GM12878 (cell line): ENCODE results near the gene ARHGEF16. TPM values are rescaled to one million over a fixed set of nuclear protein-coding genes. Genes with fewer than 3 reads are reported as not detected.

Source experiments
- ATAC-seq: fragments of 200-7000 bp; cut with Tn5 transposase; 3 replicates; pipeline ENCODE4 v1.9.1; 2020; ENCODE audit warnings: mild to moderate bottlenecking, moderate library complexity
- BruUV-seq: library from RNA; stranded (reverse); fragments of 400-500 nt; replicated peaks from 2 replicates; lab custom pipeline; 2021; lab: Mats Ljungman, UMichigan
- CTCF ChIA-PET: fragments of 300-600 bp; sonication (Branson Sonifier 250); formaldehyde crosslinking; extraction: SDS; loops from one replicate; lab custom pipeline; 2021; ENCODE audit warnings: inconsistent platforms; lab: Yijun Ruan, JAX
- POLR2A ChIA-PET: fragments of 350-600 bp; formaldehyde crosslinking; extraction: SDS; loops from one replicate; lab custom pipeline; 2021; ENCODE audit warnings: inconsistent platforms; lab: Charles Lee
- RAD21 ChIA-PET: fragments of 300-600 bp; sonication (Branson Sonifier 250); formaldehyde crosslinking; loops from one replicate; lab custom pipeline; 2023; ENCODE audit warnings: antibody characterized with exemption; ENCODE audit not compliant: unreplicated experiment; lab: Charles Lee
- SMC1A ChIA-PET: fragments of 300-600 bp; sonication (Branson Sonifier 250); formaldehyde crosslinking; loops from one replicate; lab custom pipeline; 2023; ENCODE audit not compliant: unreplicated experiment, uncharacterized antibody; lab: Charles Lee
- DNase-seq: peaks from one replicate; pipeline ENCODE4 v3.0.0-alpha.2; 2011; ENCODE audit warnings: low read depth, low spot score
- FAIRE-seq: peaks from 3 replicates; lab custom pipeline; 2011; peaks lifted over from hg19 to GRCh38; lab: Jason Lieb, UNC
- H2AFZ ChIP-seq: 2 replicates; pipeline ENCODE4 v1.6.0; 2011; ENCODE audit warnings: low read depth, low read length, control low read depth; ENCODE audit not compliant: control insufficient read depth
- H3K27ac ChIP-seq: 2 replicates; pipeline ENCODE4 v1.5.1; 2011; ENCODE audit warnings: control low read depth; ENCODE audit not compliant: control insufficient read depth, insufficient read depth
- H3K27me3 ChIP-seq, 2 experiments: replicated peaks in 1 of 2; 2 replicates each; pipeline versions ENCODE4 v1.6.0 to v1.6.1; 2011; ENCODE audit warnings: low read length in 1 of 2; ENCODE audit not compliant: control insufficient read depth in 2 of 2, insufficient read depth in 2 of 2
- H3K36me3 ChIP-seq, 2 experiments: 2 replicates each; pipeline ENCODE4 v1.5.1; 2011; ENCODE audit warnings: low read length in 1 of 2; ENCODE audit not compliant: control insufficient read depth in 2 of 2, insufficient read depth in 2 of 2
- H3K4me1 ChIP-seq: 2 replicates; pipeline ENCODE4 v1.6.1; 2011; ENCODE audit warnings: mild to moderate bottlenecking, low read length, moderate library complexity, mixed read lengths; ENCODE audit not compliant: control insufficient read depth, insufficient read depth
- H3K4me2 ChIP-seq: 2 replicates; pipeline ENCODE4 v1.6.0; 2011; ENCODE audit warnings: control low read depth; ENCODE audit not compliant: control insufficient read depth, insufficient read depth
- H3K4me3 ChIP-seq: fragments of 200-600 bp; sonication (generic); 2 replicates; pipeline ENCODE4 v1.5.1; 2016
- H3K79me2 ChIP-seq: 2 replicates; pipeline ENCODE4 v1.6.0; 2011; ENCODE audit warnings: low read length; ENCODE audit not compliant: control insufficient read depth, insufficient read depth
- H3K9ac ChIP-seq: 2 replicates; pipeline ENCODE4 v1.8.0; 2011; ENCODE audit warnings: low read length, control low read depth, mixed read lengths; ENCODE audit not compliant: control insufficient read depth, insufficient read depth
- H3K9me3 ChIP-seq: replicated peaks from 3 replicates; pipeline ENCODE4 v1.5.1; 2011; ENCODE audit warnings: mild to moderate bottlenecking, low read length; ENCODE audit not compliant: control insufficient read depth, insufficient read depth
- H4K20me1 ChIP-seq: 2 replicates; pipeline ENCODE4 v1.6.0; 2011; ENCODE audit not compliant: control insufficient read depth, insufficient read depth
- ASH2L ChIP-seq: fragments of 300-600, 200-600 bp; sonication (generic); IDR thresholded peaks from 2 replicates; pipeline ENCODE4 v1.6.1; 2017; ENCODE audit warnings: low read depth, mild to moderate bottlenecking, borderline replicate concordance
- BHLHE40 ChIP-seq, 2 experiments: fragments of 450-650 bp in 1 of 2; IDR thresholded peaks; 2 replicates each; pipeline ENCODE4 v1.6.1; 2011 to 2017; ENCODE audit warnings: low read depth in 2 of 2, borderline replicate concordance in 1 of 2, improper control_type of control experiment in 1 of 2, low read length in 1 of 2, mild to moderate bottlenecking in 1 of 2
- CHD1 ChIP-seq: IDR thresholded peaks from 2 replicates; pipeline ENCODE4 v1.6.1; 2012; ENCODE audit warnings: low read depth, low read length, improper control_type of control experiment
- EGR1 ChIP-seq, 2 experiments: IDR thresholded peaks; 1 replicate in 1 of 2; 2 replicates in 1 of 2; pipeline ENCODE4 v1.6.1; 2011 to 2012; ENCODE audit warnings: low read depth in 2 of 2, low read length in 2 of 2, borderline replicate concordance in 1 of 2, mild to moderate bottlenecking in 1 of 2, moderate library complexity in 1 of 2
- JUND ChIP-seq: IDR thresholded peaks from 2 replicates; pipeline ENCODE4 v1.6.1; 2012; ENCODE audit warnings: low read depth, mild to moderate bottlenecking, low read length, improper control_type of control experiment, moderate library complexity
- NKRF ChIP-seq: fragments of 450-650 bp; conservative IDR thresholded peaks from 2 replicates; pipeline ENCODE4 v1.6.1; 2017; ENCODE audit warnings: mild to moderate bottlenecking, moderate library complexity
- PML ChIP-seq: IDR thresholded peaks from 2 replicates; pipeline ENCODE4 v1.6.1; 2012; ENCODE audit warnings: low read length, inconsistent platforms
- RUNX3 ChIP-seq: IDR thresholded peaks from 2 replicates; pipeline ENCODE4 v1.6.1; 2012; ENCODE audit warnings: low read length, inconsistent platforms
- TARDBP ChIP-seq: IDR thresholded peaks from 2 replicates; pipeline ENCODE4 v1.6.1; 2016; ENCODE audit warnings: borderline replicate concordance
- WGBS: methylation state at CpG from one replicate; pipeline ENCODE4 v1.1.6; 2016; ENCODE audit warnings: low lambda C conversion rate; ENCODE audit not compliant: insufficient replicate concordance, insufficient coverage; ENCODE audit errors: missing lambda C conversion rate; 5-methylcytosine and 5-hydroxymethylcytosine counted together
- in situ Hi-C: fragments of 300-500 bp; cut with MboI; formaldehyde crosslinking; loops from 9 replicates; pipeline ENCODE4 v1.14.3; 2018; ENCODE audit warnings: mixed read lengths
- intact Hi-C: fragments of 100-400 bp; cut with micrococcal nuclease; formaldehyde crosslinking; loops from one replicate; pipeline ENCODE4 v1.14.2; 2022; ENCODE audit not compliant: unreplicated experiment
- polyA plus RNA-seq, 11 experiments: library from polyadenylated mRNA; depleted of rRNA in 4 of 11; unstranded in 6 of 11; stranded (reverse) in 5 of 11; fragments of >200 nt; fragmentation: Nextera tagmentation in 4 of 11; fragmentation: Illumina TruSeq in 1 of 11; extraction: Ambion mirVana in 4 of 11; extraction: Trizol in 1 of 11; gene quantifications; 1 replicate in 1 of 11; 2 replicates in 10 of 11; pipeline versions ENCODE4 v1.2.1 to v1.2.3, GENCODE V29; 2011 to 2016; ENCODE audit warnings: inconsistent platforms in 2 of 11, missing spikeins in 2 of 11, low read depth in 1 of 11
- total RNA-seq, 4 experiments: library from RNA; depleted of rRNA in 3 of 4; stranded (reverse); fragments of >200 nt in 3 of 4; fragmentation: Illumina TruSeq in 1 of 4; extraction: Trizol in 1 of 4; gene quantifications; 2 replicates each; pipeline versions ENCODE4 v1.2.1 to v1.2.3, GENCODE V29; 2013 to 2021
- TF ChIP-seq, protein P1 (sequence below): fragments of 150-350 bp; IDR thresholded peaks from 2 replicates; pipeline ENCODE4 v1.6.1; 2016; ENCODE audit warnings: low read depth, low read length

ARHGEF16 gene
- total and polyA plus RNA-seq, 10 of the 15 experiments (the other 5 are each of a cell fraction or from before 2014, with no cell fraction given), result not detected

GRCh38 chr1:3429766-3430165 is 24.7 kb upstream of the ARHGEF16 start:
- H3K27me3 ChIP-seq, result no peaks in the 10 kb centered on the region
- no peak overlapping the region for H3K4me2 ChIP-seq
- H3K4me3 ChIP-seq, result no peak overlapping the region
- H2AFZ ChIP-seq, result no peak overlapping the region
- no peaks in the 10 kb centered on the region for H3K9me3 ChIP-seq
- BruUV-seq, result no TSS peak
- FAIRE-seq (no peak), ATAC-seq (no peak), DNase-seq (no peak)
- TF ChIP-seq NKRF, result no peak
- H3K79me2 ChIP-seq, result no peaks in the 10 kb centered on the region
- ChIA-PET CTCF (no interaction called here), RAD21 (no interaction called here), SMC1A (no interaction called here), POLR2A (no interaction called here)
- H3K4me1 ChIP-seq, result no peaks in the 10 kb centered on the region
- in situ Hi-C loops, result loop anchor here (5.0 to 10.0 kb wide), 3 partner anchors 55 to 1235 kb away; partner anchors contain the start of genes FAAP20 and PEX10
- no peaks in the 10 kb centered on the region for H3K36me3 ChIP-seq
- no peaks in the 10 kb centered on the region for H4K20me1 ChIP-seq
- intact Hi-C loops, result no loop called here
- H3K9ac ChIP-seq, result no peak overlapping the region
- H3K27ac ChIP-seq, result no peak overlapping the region
- 22% methylated on average over 16 of the region's 16 CpGs for WGBS

- FAIRE-seq, result no peak
- ChIA-PET SMC1A (no interaction called here), CTCF (no interaction called here), POLR2A (no interaction called here), RAD21 (no interaction called here)
- Histone ChIP-seq H3K4me2 (no peak overlapping the region), H4K20me1 (no peaks in the 10 kb centered on the region), H3K27me3 (no peaks in the 10 kb centered on the region), H3K9me3 (no peaks in the 10 kb centered on the region), H3K4me1 (no peaks in the 10 kb centered on the region), H3K4me3 (no peak overlapping the region), H3K36me3 (no peaks in the 10 kb centered on the region), H3K27ac (no peak overlapping the region), H3K79me2 (no peaks in the 10 kb centered on the region), H2AFZ (no peak overlapping the region), H3K9ac (no peak overlapping the region)
- 26% methylated on average over 15 of the region's 19 CpGs for WGBS
- no peak for ATAC-seq
- intact Hi-C loops, result no loop called here
- in situ Hi-C loops, result loop anchor here (10.0 kb wide), 1 partner anchor 56 kb away; no protein-coding TSS in a partner anchor
- BruUV-seq, result no TSS peak
- no peak for DNase-seq
- TF ChIP-seq EGR1 (IDR thresholded peaks at IDR 0.05; ENCODE audit: borderline replicate concordance in 1 of 2, low read depth in 2 of 2, low read length in 2 of 2) (no peak), CHD1 (no peak), ASH2L (no peak), RUNX3 (no peak), TARDBP (no peak), JUND (no peak), PML (no peak), BHLHE40 (IDR thresholded peaks at IDR 0.05; ENCODE audit: borderline replicate concordance in 1 of 2, low read depth in 2 of 2, low read length in 1 of 2) (no peak)
- TF ChIP-seq, protein P1, sequence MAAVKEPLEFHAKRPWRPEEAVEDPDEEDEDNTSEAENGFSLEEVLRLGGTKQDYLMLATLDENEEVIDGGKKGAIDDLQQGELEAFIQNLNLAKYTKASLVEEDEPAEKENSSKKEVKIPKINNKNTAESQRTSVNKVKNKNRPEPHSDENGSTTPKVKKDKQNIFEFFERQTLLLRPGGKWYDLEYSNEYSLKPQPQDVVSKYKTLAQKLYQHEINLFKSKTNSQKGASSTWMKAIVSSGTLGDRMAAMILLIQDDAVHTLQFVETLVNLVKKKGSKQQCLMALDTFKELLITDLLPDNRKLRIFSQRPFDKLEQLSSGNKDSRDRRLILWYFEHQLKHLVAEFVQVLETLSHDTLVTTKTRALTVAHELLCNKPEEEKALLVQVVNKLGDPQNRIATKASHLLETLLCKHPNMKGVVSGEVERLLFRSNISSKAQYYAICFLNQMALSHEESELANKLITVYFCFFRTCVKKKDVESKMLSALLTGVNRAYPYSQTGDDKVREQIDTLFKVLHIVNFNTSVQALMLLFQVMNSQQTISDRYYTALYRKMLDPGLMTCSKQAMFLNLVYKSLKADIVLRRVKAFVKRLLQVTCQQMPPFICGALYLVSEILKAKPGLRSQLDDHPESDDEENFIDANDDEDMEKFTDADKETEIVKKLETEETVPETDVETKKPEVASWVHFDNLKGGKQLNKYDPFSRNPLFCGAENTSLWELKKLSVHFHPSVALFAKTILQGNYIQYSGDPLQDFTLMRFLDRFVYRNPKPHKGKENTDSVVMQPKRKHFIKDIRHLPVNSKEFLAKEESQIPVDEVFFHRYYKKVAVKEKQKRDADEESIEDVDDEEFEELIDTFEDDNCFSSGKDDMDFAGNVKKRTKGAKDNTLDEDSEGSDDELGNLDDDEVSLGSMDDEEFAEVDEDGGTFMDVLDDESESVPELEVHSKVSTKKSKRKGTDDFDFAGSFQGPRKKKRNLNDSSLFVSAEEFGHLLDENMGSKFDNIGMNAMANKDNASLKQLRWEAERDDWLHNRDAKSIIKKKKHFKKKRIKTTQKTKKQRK, result no peak
These were observed 24.1 kb upstream of the ARHGEF16 start for GRCh38 chr1:3430406-3430805.
